HG03039 (cell line): Measurements from ENCODE around the gene SPATA32.

ENCODE experiments used
- ATAC-seq: cut with Tn5 transposase; IDR thresholded peaks from one replicate; pipeline ENCODE4 v1.9.1; 2021; ENCODE audit warnings: mild to moderate bottlenecking, moderate library complexity; ENCODE audit not compliant: unreplicated experiment

SPATA32 gene

GRCh38 chr17:45247429-45248131 lies 14.3 kb downstream of the SPATA32 start:
- peak; percentile 77 for ATAC-seq

GRCh38 chr17:45246861-45247428 lies 14.9 kb downstream of the SPATA32 start:
- ATAC-seq: no peak

DNA sequence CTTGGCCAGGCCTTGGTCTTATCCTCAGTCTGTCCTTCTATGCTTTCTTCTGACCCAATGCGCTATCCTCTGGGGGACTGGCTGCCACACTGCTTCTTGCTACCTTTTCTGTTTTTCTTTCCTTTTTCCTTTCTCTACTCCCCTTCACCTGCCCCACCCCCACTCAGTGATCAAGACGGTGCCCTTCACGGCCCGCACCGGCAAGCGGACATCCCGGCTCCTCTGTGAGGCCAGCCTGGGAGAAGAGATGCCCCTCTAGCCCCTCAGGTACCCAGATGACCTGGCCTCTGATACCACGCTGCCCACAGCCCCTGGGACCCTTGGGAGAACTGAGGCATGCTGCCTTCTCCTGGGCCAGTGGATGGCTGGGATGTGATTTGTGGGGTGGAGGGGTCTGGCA lies 15.6 kb downstream of the SPATA32 start:
- ATAC-seq: no peak

- no peak for ATAC-seq
Measured at GRCh38 chr17:45244725-45245656, 16.9 kb downstream of the SPATA32 start.

DNA sequence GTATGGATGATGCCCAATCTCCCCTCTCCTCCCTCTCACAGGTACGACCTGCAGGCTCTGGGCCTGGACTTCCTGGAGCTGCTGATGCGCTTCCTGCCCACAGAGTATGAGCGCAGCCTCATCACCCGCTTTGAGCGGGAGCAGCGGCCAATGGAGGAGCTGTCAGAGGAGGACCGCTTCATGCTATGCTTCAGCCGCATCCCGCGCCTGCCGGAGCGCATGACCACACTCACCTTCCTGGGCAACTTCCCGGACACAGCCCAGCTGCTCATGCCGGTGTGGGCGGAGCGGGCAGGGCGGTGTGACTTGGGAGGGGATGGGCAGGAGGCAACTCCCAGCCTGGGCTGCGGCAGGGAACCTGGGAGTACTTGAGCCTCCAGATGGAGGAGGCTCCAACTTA lies 18.1 kb downstream of the SPATA32 start:
- no peak for ATAC-seq

- ATAC-seq: no peak
Measured at GRCh38 chr17:45242029-45242414, 19.9 kb downstream of the SPATA32 start.

DNA sequence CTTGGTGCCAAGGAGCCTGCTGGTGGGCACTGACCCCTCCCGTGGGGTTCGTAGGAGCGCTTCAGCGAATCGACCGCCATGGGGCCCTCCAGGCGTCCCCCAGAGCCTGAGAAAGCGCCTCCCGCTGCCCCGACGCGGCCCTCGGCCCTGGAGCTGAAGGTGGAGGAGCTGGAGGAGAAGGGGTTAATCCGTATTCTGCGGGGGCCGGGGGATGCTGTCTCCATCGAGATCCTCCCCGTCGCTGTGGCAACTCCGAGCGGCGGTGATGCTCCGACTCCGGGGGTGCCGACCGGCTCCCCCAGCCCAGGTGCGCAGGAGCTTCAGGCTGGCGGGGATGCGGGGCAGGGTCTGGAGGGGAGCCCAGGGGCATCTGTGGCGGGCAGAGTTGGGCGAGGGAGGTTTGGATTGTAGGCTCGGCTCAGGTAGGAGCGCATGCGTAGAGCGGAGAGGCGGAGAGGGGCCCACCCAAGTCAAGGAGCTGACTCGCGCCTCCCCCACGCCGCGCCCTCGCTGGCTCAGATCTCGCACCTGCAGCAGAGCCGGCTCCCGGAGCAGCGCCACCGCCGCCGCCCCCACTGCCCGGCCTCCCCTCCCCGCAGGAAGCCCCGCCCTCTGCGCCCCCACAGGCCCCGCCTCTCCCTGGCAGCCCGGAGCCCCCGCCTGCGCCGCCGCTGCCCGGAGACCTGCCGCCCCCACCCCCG lies 20.4 kb downstream of the SPATA32 start:
- ATAC-seq: no peak

- no peak for ATAC-seq
Measured at GRCh38 chr17:45240905-45241327, 21.0 kb downstream of the SPATA32 start.

GRCh38 chr17:45238155-45238774 lies 23.6 kb downstream of the SPATA32 start:
- ATAC-seq: no peak

- no peak for ATAC-seq
Measured at GRCh38 chr17:45237686-45238085, 24.2 kb downstream of the SPATA32 start.

- ATAC-seq: no peak
Measured at GRCh38 chr17:45236282-45236606, 25.6 kb downstream of the SPATA32 start.

DNA sequence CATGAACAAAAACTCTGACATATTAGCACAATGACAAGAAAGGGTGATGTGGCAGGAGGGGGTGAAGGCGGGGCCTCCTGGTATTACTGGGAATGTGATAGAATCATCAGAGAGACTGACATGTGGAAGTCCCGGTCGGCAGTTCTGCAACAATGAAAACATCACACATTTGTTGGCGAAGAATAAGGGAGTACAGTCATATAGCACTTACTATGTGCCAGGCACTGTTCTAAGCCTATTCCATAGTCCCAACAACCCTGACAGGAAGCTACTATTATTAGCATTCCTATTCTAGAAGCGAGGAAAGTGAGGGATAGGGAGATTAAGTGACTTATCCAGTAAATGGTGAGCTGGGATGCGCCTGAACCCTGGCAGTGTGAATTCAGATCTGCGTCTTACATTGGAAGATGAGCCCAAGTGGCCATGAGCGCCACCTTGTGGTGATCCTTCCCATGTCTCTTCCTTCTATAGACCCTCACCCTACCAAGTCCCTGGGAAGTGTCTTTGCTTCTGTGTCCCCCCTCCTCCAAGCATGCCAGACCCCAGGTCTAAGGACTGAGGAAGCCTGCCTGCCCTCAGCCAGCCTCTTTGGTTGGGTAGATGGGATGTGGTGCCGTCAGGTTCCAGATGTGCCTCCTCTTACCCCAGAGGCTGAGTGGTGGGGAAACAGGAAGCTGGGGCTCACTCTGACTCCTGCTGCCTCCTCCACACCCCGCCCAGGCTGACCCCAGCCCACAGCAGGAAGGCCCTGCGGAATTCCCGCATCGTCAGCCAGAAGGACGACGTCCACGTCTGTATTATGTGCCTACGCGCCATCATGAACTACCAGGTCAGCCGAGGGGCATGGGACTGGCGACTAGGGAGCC lies 26.2 kb downstream of the SPATA32 start:
- ATAC-seq: no peak

- no peak for ATAC-seq
Measured at GRCh38 chr17:45234641-45235415, 27.1 kb downstream of the SPATA32 start.

DNA sequence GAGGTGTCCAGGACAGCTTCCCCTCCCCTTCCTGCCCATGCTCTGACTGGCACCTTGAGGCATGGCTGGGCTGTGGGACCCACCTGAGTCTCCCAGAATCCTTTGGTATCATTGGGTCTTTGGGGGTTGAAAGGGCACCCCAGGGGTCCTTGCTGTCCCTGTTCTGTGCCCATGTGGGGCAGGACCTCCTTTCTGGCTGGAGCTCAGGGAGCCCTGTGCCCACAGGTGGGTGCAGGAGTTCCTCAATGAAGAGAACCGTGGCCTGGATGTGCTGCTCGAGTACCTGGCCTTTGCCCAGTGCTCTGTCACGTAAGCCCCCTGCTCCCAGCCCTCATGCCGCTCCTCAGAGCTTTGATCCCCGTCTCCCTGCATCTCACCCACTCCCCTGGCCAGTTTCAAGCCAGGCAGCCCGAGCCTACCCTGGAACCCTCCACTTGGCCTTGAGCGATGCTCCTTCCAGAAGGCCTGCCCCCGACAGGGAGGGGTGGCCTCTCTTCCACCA lies 28.4 kb downstream of the SPATA32 start:
- ATAC-seq: no peak

DNA sequence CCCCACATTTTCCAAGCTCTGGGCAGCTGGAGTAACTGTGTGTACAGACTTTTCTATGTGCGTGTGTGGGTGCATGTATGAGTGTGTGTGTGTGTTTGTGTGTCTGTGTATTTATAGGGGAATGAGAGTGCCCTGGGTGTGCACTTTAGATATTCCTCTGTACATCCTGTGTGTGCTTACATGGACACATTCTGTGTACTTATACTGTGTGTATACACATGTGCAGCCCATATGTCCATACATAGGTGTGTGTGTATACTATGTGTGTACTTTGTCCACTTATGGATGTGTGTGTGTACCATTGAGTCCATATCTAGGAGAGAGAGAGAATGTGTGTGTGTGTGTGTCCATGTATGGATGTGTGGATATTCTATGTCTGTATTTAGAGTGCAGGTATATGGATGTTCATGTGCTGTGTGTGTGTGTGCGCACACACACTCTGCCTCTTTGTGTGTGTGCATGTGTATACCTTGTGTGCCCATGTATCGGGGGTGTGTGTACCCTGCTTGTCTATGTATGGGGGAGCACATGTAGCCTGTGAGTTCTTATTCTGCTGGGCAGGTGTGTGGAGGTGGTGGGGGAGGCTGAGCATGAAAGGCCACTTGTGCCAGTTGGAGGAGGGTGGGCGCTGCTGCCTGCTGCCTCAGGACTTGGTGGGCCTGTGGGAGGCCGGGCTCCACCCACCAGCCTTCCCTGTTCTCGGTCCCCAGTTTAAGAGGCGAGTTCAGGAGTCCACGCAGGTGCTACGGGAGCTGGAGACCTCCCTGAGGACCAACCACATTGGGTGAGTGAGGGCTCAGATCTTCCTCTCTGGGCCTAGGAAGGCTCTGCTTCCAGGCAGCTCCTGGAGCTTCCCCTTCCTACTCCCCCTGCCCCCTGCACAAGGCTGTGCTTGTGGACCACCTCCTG lies 29.1 kb downstream of the SPATA32 start:
- no peak for ATAC-seq

DNA sequence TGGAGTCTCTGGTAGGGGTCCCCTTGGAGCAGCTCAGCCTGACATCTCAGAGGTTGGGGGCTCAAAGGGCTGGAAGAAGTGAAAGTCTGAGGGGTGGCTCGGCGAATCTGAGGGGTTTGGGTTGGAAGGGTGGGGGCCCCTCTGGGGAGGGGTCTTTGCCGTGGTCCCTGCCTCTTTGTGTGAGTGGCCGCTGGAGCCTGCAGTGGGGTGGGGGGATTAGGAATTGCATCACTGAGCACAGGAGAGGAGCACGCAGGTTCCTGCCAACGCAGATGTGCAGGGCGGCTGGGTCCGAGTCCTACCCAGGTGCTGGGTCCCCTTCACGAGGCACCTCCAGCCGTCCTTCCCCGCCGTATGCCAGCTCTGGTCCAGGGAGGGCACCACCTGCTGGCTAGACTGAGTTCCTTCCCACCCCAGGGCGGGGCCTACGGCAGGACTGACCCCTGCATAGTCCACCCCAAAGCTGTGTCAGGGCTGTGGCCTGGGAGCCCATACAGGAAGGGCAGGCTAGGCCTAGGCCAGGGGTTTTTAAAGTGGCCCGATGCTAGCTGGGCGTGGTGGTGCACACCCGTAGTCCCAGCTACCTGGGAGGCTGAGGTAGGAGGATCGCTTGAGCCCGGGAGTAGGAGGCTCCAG lies 30.3 kb downstream of the SPATA32 start:
- ATAC-seq: no peak

- ATAC-seq: no peak
Measured at GRCh38 chr17:45230787-45231480, 31.0 kb downstream of the SPATA32 start.
